ENCODE results near the gene HCFC1R1.

The HCFC1R1 gene

GRCh38 chr16:3001316-3001715 lies 22.4 kb downstream of the HCFC1R1 start:
- no peak for DNase-seq (ENCODE audit: low read depth in 1 of 2, low spot score in 1 of 2)

DNA sequence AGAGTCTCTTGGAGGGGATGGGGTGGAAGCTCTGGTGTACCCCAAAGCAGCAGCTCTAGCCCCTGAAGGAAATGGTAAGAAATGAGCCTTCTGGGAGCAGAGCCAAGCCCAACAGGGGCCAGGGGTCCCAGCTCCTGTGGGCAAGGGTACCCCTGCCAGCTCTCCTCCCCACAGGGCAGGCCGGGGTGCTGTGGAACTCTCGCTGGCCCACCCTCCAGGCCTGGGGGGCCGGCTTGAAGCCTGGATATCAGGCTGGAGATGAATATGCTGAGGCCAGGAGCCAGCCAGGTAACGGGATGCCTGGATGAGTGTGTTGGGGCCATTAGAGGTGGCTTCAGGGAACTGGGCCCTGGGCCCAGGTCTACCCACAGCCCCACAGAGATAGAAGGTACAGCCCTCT lies 23.2 kb downstream of the HCFC1R1 start:
- no peak for DNase-seq (ENCODE audit: low read depth in 1 of 2, low spot score in 1 of 2)

- DNase-seq (ENCODE audit: low read depth in 1 of 2, low spot score in 1 of 2) = no peak
These were observed 23.8 kb downstream of the HCFC1R1 start for GRCh38 chr16:2999929-3000328.

DNA sequence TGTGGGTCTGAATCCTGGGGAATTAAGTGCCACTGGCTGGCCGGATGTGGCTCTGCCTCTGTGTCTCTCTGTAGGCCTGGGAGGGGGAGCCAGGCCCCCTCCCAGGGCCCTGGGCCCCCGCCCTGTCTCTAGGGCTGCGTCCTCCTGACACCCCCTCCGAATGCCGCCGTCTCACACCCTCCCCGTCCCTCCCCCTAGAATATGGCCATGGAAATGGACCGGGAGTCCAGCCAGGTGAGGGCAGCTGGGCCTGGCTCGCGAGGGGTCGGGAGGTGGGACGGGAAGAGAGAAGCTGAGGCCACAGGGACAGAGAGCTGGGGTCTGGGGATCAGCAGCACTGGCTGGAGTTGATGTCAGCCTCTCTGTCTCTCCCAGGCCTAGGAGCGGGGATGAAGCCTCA lies 27.4 kb downstream of the HCFC1R1 start:
- DNase-seq (ENCODE audit: low read depth in 1 of 2, low spot score in 1 of 2) = no peak

DNA sequence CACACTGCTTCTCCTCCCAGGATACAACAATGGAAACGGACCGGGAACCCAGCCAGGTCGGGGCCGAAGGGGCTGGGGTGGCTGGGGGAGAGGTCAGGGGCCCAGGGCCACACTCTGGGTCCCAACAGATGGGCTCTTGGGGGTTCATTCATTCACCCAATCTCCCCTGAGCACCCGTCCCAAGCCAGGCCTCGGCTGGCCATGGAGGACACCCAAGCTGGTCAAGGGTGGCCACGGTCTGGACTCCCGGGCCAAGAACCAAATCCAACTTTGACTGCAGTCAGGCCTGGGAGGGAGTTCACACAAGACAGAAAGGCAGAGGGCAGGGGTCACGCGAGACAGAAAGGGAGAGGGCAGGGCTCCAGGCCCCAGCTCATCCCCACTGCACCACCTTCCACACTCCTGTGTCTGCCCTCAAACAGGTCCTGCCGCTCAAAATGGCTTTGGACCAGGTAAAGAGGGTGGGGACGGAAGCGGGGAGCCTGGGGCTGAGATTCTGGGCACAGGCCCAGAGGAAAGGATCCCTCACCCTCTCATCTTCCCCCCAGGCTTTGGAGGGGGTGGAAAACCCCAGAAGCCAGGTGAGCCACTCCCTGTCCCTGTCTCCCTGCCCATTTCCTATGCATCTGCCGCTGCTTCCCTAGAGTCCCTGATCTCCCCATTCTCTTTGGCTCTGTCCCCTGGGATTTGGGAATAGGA lies 31.2 kb downstream of the HCFC1R1 start:
- no peak for DNase-seq (ENCODE audit: low read depth in 1 of 2, low spot score in 1 of 2)

GRCh38 chr16:2991566-2992261 lies 32.0 kb downstream of the HCFC1R1 start:
- no peak for DNase-seq (ENCODE audit: low read depth in 1 of 2, low spot score in 1 of 2)

DNA sequence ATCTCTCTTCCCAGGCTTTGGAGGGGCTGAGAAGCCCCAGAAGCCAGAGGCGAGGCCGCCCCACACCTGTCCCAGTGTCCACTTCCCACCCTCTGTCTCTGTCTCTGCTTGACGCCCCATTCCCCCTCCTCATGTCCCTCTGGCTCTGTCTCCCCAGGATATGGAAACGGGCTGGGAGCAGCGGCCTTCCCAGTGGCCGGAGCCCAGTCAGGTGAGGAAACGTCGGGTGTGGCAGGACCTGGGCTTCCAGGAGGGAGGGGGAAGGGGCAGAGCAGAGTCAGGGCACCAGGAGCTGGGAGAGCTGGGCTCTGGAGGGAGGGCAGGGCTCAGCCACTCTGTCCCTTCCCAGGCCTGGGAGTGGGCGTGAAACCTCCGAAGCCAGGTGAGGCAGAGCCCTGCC lies 32.9 kb downstream of the HCFC1R1 start:
- no peak for DNase-seq (ENCODE audit: low read depth in 1 of 2, low spot score in 1 of 2)

DNA sequence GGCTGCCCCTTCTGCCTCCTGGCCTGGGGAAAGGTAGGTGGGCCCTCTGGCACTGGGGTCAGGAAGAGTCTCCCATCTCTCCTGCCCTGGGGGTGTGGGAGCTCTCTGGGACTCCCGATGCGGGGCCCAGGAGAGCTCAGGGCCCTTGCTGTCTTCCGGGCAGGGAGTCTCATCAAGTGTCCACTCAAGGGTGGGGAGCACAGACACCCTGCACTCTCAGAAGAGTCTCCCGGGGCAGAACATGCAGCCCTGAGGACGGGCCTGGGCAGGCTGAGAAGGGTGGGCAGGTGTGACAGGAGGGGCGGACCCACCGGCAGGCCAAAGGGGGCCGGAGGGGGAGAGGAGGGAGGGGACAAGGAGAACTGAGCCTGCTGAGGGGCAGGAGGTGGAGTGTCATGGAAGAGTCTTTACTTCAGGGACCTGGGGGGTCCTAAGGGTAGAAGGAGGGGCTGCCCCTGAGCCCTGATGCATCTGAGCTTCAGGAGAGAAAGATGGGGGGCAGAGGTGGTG lies 35.1 kb downstream of the HCFC1R1 start:
- DNase-seq (ENCODE audit: low read depth in 1 of 2, low spot score in 1 of 2) = no peak

DNA sequence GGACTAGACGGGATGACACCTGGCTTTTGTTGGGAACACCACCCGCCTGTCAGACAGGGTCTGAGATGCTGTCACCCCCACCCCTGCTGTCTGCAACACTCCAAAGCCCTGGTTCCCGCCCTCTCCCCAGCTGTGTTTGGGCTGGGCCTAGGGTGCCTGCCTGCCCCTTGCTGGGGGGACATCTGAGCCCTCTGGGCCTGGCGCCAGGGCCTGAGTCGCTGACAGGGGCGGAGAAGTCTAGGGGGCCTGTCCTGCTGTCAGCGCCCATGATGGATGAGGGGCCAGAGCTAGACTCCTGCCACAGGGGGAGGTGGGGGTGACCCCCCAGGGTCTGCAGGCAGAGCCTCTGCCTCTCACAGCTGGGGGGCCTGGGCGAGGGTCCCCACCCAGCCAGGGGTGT lies 35.9 kb downstream of the HCFC1R1 start:
- DNase-seq (ENCODE audit: low read depth in 1 of 2, low spot score in 1 of 2) = no peak

DNA sequence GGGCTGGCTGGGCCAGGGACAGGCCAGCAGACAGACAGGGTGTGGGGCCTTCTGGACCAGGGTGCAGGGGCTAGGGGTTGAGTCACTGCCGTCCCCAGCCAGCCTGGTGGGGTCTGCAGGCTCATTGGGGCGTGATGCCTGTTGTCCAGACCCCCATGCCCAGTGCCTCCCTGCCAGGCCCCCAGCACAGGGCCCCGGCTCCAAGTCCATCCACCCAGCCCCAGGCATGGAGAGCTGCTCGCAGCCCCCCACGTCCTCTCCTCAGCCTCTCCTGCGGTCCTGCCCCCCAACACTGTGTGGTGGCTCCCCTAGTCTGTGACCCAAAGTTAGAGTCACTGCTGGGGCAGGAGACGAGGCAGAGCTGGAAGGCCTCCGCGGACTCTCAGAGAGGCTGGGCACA lies 36.5 kb downstream of the HCFC1R1 start:
- no peak for DNase-seq (ENCODE audit: low read depth in 1 of 2, low spot score in 1 of 2)

DNA sequence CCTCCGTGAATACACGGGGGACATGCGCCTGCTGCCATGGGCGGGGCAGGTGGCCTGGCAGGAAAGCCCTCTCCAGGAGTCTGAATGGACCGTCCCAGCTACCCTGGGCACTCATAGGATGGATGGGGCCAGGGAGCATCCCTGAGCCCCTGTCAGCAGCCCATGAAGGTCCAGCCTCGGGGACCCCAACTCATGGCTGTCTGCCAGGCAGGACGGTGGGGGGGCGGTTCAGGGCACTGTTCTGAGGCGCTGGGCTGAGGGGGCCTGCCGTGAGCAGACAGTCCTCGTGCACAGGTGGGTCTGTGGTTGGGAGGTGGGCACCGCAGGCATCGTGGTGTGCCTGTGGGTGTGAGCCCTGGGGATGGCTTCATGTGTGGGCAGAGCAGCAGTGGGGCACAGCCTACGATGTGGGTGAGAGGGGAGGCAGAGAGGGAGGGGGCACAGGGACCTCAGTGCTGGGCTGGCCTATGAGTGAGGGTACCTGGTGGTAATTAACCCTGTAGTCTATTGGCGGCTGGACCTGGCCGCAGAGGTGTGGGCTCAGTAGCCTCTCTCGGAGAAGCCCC lies 37.0 kb downstream of the HCFC1R1 start:
- no peak for DNase-seq (ENCODE audit: low read depth in 1 of 2, low spot score in 1 of 2)

DNA sequence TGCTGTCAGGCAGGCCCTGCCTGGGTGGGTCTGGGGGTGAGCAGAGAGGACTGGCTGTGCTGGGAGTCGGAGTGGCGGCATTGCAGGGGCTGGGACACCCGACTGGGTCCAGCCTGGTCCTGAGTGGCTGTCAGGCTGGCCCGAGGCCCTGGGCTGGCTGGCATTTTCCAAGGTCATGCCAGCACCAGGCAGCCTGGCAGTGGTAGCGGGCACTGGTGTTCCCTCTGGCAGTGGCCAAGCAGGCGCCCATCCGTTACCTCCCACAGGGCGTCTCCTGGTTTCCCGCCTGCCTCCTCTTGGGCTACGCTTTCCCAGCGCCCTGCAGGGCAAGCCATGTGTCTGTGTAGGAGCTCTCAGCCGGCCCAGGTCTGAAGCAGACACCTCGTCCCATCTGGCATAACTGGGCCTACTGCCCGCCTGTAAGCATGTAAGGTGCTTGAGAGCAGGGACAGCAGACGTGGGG lies 37.8 kb downstream of the HCFC1R1 start:
- no peak for DNase-seq (ENCODE audit: low read depth in 1 of 2, low spot score in 1 of 2)

DNA sequence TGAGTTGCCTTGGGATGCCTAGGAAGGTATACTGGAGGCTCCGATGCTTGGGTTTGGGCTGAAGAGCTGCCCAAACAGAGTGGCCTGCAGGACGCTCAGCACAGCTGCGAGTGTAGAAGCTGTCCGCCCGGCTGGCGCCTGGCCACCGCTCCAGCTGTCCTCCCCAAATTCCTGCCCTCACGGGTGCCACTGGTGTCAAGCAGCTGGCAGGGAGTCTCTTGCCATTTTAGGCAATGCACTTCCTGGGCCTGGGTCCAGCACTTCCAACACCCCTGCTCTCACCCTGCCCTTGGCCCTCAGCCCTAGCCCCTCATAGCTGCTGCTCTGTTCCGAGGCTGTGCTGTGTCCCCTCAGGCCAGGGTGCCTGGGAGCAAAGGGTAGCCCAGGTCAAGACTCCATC lies 38.3 kb downstream of the HCFC1R1 start:
- no peak for DNase-seq (ENCODE audit: low read depth in 1 of 2, low spot score in 1 of 2)

- peak; percentile 49 to 60 for DNase-seq (ENCODE audit: low read depth in 1 of 2, low spot score in 1 of 2)
These were observed 40.0 kb downstream of the HCFC1R1 start for GRCh38 chr16:2983706-2984136.

- no peak for DNase-seq (ENCODE audit: low read depth in 1 of 2, low spot score in 1 of 2)
These were observed 41.3 kb downstream of the HCFC1R1 start for GRCh38 chr16:2982402-2982801.

DNA sequence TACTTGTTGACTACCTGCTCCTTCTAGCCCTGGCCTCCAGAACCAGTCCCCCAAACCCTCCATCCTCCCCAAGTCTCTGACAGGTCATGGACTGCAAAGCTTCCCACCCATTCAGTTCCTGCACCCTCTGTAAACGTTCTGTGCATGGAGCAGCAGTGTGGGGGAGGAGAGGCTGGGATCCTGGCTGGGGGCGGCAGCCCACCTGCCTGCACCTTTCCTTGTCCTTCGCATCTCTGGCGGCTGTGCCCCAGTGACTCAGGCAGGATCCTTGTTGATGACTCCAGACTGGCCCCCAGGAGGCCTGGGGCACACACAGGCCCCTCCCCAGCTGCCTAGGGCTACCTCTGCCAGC lies 41.9 kb downstream of the HCFC1R1 start:
- no peak for DNase-seq (ENCODE audit: low read depth in 1 of 2, low spot score in 1 of 2)

GRCh38 chr16:2981177-2981898 lies 42.4 kb downstream of the HCFC1R1 start:
- no peak for DNase-seq (ENCODE audit: low read depth in 1 of 2, low spot score in 1 of 2)

- DNase-seq (ENCODE audit: low read depth in 1 of 2, low spot score in 1 of 2) = peak; percentile 93 to 95
These were observed 43.2 kb downstream of the HCFC1R1 start, which contains the start of gene PKMYT1 for GRCh38 chr16:2980227-2981176. PKMYT1 (minus strand) TSS chr16:2980446; CDS start chr16:2979657, 789 bp downstream.

- DNase-seq (ENCODE audit: low read depth in 1 of 2, low spot score in 1 of 2) = no peak
These were observed 44.0 kb downstream of the HCFC1R1 start for GRCh38 chr16:2979669-2980226.

GRCh38 chr16:2977440-2977839 lies 46.3 kb downstream of the HCFC1R1 start:
- no peak for DNase-seq (ENCODE audit: low read depth in 1 of 2, low spot score in 1 of 2)

Data from stimulated activated CD4-positive, alpha-beta T cell treated with anti-CD3 and anti-CD28 coated beads, Interleukin-15, amount 100 ng/mL, for 1 hour (primary cell).